Stimulated activated CD8-positive, alpha-beta memory T cell treated with anti-CD3 and anti-CD28 coated beads, Interleukin-7, amount 100 ng/mL, for 4 hours (primary cell): ENCODE results near the gene SOX2.

ENCODE experiments used
- DNase-seq, 2 donors: peaks; one replicate each; pipeline ENCODE4 v3.0.0-alpha.2; 2020; ENCODE audit warnings: low read depth in 2 of 2

SOX2 gene

DNA sequence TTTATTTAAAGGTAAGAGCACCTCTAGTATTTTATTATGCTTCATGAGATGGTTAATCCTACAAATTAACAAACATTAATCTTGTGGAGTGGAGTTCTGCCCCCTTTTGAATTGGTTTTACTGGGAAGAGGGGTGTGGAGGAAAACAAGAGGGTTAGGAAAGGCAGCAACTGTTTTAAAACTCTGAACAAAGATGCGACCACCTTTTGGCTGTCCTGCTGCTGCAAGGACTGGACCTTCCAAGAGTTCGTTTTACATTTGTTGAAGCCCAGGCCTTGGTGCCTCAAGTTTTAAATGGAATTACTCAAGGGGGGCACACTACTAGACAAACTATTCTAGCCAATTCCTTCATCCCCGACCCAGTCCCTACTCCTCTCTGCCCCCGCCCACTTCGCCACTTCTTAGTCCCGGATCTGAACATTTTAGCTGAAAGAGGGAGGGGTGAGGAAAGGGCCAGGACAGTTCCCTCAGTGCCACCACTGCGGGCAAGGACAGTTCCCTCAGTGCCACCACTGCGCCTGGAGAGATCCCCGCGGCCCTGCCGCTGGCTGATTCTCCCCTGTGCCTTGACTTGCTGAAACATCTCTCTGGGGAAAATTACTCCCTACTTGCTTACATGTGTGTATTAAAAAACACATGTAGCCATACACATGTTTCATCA, 11.2 kb downstream of the SOX2 start:
- no peak for DNase-seq

DNA sequence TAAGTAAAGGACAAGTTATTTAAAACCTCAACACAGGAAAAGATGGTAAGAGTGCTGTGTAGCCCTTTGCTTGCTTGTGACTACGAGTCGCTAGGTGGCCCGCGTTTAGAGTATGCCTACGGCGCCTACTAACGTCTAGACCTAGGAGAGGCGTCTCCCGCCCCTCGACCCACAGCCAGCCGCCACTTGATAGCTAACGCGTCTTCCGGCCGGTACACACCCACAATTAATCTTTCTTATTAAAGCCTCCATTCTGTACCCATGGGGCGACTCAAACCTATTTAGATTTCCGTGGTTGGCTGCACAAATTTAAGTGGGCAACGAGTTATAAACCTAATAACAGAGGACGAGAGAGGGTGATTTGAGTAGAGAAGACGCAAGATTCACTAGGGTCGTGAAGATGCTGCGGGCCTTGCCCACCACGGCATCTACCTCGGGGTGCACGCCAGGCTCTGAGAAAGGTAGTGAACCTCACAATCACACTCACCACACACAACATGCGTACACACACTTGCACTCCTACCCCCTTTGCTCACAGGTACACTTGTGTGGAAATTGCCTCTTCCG, 12.0 kb downstream of the SOX2 start:
- DNase-seq: no peak

DNA sequence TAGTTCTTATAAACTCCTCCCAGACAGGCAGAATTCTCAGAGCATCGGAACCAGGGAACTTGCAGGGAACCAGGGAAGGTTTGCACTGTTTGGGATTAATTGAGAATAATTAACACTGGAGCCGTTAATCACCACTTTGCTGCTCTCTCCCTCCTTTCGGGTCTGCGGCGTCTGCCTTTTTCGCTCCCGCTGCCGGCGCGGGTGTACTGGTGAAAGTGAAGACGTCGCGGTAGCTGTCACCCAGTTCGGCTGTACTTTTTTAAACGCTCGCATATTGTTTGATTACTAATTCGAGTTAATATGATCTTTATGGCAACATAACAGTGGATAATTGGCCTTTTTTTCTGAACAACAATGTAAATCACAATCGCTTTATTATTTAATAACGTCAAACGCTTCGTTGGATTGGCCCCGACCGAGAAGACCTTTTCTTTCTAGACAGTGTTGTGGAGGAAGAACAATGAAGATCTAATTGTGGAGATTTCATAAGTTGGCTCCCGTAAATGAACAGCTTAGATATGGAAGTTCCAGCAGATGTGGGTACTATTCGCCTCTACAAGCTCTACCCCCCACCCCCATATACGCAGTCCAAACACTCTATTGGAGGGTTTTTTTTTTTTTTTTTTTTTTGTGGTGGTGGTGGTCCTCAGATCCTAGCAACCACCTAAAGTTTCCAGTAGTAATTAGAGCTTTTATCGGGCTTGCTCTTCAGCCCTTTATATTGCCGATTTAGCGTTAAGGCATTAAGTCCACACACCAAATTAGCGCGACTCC, 12.7 kb downstream of the SOX2 start:
- no peak for DNase-seq

DNA sequence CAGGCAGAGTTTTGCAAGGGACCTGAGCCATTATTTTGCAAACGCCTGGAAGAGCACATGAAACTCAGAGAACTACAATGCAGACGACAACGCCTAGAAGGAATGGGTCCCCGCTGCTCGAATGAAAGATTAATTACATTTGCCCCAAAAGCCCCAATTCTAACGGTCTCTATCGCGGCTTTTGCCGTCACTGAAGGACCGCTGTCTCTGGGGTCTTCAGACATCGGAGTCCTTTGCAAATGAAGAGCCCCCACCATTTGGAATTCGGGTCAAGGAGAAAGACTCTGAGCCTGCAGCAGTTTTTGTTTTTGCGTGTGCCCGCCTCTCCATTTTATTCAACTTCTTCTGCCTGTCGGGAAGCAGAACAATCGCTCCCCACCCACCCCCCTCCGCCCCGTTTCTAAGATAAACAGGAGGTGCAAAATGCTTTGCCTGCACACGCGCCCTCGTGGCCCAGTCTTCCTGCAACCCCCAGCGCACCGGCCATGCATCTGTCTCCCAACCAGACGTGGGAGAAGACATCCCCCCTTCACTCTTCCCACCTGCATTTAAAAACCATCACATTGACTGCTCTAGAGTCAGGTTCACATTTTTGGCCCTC, 13.5 kb downstream of the SOX2 start:
- DNase-seq: no peak

DNA sequence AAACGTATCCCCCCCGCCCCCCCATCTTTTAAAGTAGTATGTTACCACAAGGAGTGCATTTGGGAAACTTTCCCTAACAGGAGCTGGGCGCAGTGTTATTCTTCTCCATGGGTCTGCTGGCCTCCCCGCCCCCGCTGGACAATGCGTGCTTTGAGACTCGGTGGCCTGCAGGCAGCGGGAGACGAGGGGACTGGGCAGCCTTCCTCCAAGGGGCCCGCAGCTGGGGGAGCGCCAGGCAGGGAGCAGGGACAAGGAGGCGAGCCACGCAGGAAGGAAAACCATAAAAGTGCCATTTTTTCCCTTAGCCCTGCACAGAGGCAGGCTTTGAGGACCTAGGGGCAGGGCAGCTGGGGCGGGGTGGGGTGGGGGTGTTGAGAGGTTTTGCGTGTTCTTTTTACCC, 14.1 kb downstream of the SOX2 start:
- no peak for DNase-seq

DNA sequence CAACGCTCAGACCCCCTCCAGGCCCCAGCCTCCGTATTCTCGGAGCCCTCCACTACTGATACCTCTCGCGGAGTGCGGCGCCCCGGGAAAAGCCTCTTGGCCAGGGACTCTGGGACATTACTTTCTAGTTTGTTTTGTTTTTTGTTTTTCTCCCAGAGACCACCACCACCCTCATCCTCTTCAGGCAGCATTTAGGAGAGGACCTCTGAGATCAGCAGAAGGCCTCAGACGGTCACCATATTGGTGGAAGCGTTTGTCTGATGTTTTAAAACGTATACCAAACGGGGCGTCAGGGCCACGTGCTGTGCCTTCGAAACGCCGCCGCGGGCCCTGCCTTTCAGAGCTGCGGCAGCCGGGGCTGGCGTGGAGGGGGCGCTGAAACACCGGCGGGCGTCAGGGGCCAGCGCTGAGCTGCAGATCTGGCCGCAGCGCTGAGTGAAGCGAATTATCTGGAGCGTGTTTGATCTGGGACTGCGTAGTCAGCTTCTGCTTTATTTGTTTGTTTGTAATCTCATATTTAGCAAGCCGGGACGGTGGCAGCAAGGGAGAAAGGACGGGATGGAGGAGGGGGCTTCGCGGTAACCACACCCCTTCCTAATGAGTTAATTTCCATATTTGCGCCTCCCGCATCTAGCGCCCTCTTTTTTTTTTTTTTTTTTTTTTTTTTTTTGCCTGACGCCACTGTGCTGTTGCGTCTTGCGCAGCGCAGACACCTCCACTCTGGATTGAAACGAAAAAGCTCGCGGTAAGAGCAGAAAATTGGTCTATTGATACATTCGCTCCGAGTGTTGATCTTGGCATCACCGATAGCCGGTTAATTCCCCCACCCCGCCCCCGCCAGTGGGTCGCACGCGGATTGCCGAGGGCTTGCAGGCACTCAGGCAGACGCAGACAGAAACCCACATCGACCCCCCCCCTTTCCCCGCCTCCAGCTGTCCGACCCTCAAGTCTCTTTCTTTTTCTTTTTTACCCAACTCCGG, 14.9 kb downstream of the SOX2 start:
- DNase-seq: no peak

DNA sequence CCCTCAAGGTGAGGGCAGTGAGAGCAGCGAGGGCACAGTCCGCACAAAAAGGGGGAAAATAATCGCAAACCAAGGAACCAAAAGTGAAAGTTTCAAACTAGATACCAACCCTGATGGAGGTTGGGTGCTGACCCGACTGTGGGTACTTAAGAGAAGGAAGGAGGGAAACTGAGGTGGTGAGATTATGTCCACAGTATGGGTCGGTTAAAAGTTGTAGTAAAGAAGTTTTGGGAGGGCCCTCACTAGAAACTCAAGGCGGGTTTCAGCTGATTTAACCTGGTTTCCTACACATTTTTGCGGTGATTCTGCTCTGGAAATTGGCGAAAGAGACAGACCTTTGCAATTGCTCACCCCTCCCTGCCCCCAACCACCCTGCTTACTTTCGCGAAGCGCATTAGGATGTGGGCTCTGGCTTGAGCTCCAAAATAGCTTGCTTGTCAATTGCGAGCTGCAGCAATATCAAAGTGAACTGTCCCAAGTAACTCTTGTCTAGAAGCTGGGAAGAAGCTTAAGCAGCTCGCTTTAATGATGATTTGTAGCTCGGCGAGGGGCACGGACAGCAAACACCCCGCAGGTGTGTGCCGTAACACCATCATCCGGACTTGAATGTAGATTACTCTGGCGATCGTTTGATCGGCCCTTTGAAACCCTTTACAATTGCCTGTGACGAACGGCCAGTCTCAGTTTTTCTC, 15.8 kb downstream of the SOX2 start:
- DNase-seq: no peak

DNA sequence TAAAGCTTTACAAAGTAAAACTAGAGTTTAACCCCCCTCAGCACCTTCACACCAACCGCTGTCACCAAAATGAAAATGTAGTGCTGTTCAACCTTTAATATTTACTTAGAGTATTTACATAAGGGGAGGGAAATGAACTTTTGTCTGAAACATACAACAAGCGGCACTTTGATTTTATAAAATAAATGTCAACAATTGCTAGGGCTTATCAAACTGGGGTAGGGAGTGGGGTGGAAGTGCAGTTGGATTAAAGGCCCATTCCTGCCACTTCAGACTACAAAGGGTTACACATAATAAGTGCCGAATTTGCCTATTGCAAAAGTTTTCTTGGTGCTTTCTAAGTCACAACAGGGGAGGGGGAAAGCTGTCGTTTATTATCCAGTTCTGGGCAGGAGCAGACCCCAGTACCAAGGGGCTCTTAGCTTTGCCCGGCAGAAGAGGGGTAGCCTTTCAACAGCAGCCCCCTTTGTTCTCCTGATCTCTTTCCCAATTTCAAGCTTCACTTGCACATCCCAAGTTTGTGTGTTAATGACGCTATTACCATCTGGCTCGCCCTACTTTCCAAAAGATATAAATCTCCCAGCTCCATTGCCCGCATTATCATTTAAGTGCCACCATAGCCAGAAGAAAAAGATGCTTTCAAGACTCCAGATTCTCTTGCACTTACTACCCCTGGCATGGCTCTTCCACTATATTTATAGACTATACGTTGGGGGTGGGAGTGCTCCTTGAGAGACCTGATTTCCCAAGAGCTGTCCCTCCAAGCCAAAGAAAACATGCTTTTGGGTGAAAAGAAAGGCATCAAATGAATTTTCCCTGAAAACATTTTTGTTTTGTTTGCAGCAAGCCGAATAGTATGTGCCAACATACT, 17.0 kb downstream of the SOX2 start:
- no peak for DNase-seq

DNA sequence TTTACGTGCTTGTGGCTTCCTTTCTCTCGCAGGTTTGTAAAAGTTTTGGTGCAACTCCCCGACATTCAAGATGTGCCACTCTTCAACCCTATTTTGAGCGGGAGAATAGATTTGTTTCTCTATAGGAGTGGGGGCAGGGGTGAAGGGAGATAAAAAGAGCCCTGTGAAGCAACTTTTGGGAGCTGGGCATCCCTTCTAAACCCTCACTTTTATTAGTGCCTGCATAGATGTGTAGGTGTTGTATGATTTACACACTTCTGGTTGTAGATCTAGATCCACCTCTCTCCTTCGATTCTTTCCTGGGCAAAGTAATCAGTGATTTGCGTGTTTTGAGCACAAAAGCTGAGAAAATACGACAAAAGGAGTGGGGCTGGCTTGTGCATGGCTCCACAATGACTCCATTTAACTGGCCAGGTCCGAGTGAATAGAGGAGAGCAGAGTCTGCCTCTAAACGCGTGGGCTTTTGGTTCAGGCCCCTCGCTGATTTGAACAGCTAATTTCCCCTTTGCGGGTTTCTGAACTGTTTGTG, 17.7 kb downstream of the SOX2 start:
- no peak for DNase-seq

DNA sequence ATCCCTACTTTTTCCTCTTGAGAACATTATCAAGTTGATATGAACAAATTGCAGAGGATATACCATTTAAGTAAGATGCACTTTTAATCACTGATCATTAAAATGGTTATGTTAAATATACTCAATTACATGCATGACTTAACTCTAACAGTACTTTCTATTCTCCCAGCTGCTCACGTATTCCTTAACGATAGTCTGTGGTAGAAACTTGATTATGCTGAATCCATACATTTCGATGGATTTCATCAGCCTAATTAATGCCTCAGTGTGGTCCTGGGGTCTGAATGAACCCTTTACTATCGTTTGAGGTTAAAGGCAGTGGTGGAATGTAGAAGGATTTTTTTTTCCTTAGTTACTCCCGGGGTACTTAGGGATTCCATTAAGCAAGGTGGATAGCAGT, 18.6 kb downstream of the SOX2 start:
- no peak for DNase-seq

DNA sequence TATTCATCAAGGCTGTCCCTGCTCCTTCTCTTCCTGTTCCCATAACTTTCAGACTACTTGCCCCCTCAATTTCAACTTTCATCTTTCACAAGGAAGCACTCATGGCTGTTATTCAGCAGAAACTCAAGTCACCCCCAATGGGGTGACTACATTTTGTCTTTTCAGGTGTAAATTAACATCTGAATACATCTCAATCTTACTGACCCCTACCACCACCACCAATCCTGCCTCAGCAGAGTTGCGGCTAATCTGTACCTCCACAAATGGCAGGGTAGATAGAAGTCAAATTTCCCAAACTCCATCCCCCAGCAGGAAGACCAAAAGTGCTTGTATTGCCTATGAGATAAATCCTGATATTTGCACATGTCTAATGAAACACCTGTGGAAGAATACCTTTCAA, 19.2 kb downstream of the SOX2 start:
- DNase-seq: no peak

DNA sequence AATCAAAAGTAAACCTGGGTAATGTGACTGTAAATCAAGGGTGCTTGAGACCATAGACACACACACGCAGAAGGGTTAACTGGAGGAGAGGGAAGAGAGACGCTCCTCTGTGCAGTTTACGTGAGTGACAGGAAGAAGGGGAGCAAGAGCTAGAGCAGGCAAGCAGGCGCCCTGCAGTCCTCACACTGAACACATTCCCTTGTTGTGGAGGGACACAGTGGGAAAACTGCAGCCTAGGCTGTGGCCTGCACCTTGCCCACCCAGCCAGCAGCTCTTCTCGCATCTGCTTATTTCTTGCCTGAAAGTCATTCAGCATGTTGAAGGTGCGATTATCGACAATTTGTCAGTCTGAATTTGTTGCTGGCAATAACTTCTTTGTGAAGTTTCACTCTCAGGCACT, 24.2 kb downstream of the SOX2 start:
- DNase-seq: no peak

DNA sequence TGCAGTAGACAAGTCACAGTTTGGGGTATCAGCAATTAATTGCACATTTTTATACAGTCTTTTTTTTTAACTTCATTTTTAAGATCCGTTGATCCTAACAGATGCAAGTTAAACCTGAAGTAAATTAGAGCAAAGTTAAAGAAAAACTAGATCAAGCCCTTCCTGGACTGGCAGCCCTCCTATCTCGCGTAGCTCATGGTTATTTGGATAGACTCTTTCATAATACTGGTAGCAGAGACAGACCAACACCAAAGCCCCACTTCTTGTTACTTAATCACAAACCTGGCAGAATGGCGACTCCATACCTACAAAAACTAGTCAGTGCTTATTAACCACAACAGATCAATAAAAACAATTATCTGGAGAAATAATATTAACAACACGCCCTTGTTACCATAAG, 26.8 kb downstream of the SOX2 start:
- no peak for DNase-seq

DNA sequence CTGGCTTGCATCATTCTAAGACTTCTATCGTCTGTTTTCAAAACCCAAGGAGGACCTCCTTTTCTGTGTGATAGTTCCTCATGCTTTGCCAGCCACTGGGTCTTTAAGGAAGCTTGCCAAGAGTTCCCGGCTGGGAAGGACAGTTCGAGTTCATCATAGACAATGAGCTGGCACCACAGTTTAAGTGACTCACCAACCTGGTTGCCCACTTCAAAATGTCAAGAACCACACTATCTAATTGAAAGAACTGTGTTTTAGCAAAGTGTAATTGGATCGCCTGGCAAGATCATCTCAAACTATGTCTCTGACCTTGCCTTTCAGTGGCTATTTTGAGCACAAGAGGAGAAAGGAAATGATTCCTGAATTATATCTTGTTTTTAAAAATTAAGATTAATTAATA, 27.9 kb downstream of the SOX2 start:
- no peak for DNase-seq

DNA sequence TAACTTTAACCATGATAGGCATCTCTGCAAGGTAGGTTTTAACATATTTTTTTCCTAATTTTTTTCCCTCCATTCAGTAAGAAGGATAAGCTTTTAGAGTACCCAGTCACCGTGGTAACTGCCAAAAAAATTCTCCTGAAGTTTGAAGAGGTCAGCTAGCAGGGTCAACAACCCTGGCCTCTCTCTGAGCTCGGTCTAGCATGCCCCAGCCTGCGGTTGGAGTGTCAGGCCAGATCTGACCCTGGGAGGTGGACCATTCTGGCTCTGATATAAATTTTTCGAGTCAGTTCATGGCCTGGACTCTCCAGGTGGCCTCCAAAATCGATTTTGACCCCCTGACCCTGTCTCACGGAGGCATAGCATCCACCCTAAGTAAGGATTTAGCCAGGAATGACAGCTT, 29.7 kb downstream of the SOX2 start:
- DNase-seq: no peak

DNA sequence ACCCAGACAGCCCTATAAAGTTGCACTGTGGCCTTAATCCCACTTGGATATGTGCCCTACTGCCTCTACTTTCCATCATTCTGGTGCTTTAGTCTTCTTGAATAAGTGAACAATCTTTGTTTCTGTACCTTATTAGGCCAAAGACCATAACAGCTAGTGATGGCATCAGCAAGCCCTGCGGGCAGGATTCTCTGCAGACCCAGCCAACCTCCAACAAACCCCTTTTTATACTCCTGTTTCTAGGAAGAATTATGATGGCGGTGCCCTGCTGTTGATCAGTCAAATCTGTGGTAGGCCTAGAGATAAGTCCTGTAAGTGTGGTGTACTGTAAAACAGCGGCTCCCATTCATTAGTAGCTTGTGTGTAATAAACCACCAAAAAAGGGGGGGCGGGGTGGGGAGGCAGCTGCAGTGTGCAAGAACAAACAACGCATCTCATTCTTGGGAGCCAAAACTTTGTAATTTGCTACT, 40.5 kb downstream of the SOX2 start:
- no peak for DNase-seq

DNA sequence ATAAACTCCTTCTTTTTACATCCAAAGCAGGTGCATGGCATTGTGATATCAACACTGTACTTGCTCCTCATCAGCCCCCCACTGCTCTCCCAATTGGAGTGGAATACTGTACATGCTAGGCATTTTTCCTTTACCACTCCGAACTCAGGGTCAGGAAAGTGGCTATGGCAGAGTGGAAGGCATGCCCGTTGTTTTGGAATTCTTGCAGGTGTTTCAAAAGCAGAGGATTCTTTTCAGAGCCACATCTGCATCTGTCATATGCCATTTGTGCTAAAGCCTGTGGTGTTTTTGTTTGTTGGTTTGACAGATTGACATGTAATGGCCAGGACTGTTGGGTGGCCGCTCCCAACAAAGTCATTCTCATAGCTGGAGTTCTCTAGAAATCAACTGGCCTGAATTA, 41.7 kb downstream of the SOX2 start:
- DNase-seq: no peak

DNA sequence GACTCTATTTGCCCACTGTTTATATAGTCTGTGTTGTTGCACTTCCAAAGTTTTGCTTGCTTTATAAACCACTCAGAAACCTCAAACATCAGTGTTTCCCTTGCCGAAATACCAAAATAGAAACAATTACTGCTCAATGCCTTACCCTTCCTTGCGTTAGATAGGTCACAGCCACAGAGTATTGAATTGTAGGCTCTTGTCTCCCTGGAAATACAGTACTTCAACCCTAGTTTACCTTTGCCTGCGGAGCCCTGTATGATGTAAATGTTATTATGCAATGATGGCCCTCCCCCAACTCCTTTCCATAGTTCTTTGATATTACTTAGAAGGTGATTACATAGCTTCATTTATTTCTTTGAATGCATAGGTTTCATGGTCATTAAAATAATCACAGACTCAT, 44.2 kb downstream of the SOX2 start:
- DNase-seq: no peak

DNA sequence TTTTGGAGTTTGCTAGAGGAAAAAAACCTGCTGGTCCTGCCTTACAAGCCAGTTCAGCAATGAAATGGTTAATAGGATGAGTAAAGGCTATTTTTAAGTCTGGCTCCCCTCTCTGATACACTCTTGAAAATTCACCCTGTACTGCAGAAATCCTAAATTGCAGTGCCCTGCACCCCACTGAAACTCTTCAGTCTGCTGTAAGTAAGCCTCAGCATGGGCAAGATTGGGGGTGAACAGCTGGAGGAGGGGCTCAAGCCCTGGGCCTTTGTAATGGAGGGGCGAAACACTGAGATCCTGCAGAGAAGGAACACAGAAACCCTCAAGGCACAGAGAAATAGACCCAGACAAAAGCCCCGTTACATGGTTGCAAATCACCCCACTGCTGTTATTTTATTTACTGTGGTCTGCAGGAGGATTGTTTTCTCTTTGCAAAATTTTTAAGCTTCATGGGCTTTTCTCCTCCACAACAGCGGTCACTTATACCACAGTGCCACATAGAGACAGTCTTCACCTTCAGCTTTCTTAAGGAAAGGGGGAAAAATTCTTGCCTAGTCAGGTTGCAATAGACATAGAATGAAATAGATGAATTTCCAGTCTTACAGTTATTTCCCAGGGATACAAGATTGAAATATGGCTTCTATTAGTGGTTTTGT, 45.0 kb downstream of the SOX2 start:
- no peak for DNase-seq
